Loucy (cell line): ENCODE measurements around the gene PPP2R2B.
"Not testable (repeated sequence)": the region's sequence is repeated elsewhere in the genome, so short reads cannot be mapped to it uniquely, and the experiment has no call there.

ENCODE experiments used
- H2AFZ ChIP-seq: fragments of 200-600 bp; sonication (generic); 2 replicates; pipeline ENCODE4 v1.6.0; 2016; ENCODE audit warnings: antibody characterized with exemption, mild to moderate bottlenecking, low read length, moderate library complexity
- H3F3A ChIP-seq: fragments of 200-600 bp; 2 replicates; pipeline ENCODE4 v1.6.0; 2016; ENCODE audit warnings: antibody characterized with exemption, low read depth, mild to moderate bottlenecking
- H3K27me3 ChIP-seq: fragments of 200-600 bp; sonication (generic); 2 replicates; pipeline ENCODE4 v1.6.1; 2014; ENCODE audit warnings: low read length, mild to moderate bottlenecking; ENCODE audit not compliant: insufficient read depth, poor library complexity, severe bottlenecking
- H3K36me3 ChIP-seq: fragments of 200-600 bp; sonication (generic); 2 replicates; pipeline ENCODE4 v1.6.1; 2016; ENCODE audit warnings: low read length; ENCODE audit not compliant: insufficient read depth
- H3K4me1 ChIP-seq: fragments of 200-600 bp; sonication (generic); 2 replicates; pipeline ENCODE4 v1.5.1; 2014; ENCODE audit warnings: low read length, mild to moderate bottlenecking; ENCODE audit not compliant: insufficient read depth, poor library complexity, severe bottlenecking
- H3K4me2 ChIP-seq: fragments of 200-600 bp; sonication (generic); 2 replicates; pipeline ENCODE4 v1.6.0; 2014; ENCODE audit warnings: antibody characterized with exemption, low read length, low read depth, mild to moderate bottlenecking; ENCODE audit not compliant: poor library complexity, severe bottlenecking
- H3K4me3 ChIP-seq: fragments of 200-600 bp; sonication (generic); 2 replicates; pipeline ENCODE4 v1.5.1; 2014; ENCODE audit warnings: low read length, mild to moderate bottlenecking, mixed read lengths; ENCODE audit not compliant: poor library complexity, severe bottlenecking
- H3K79me2 ChIP-seq: fragments of 200-600 bp; sonication (generic); 2 replicates; pipeline ENCODE4 v1.6.1; 2014; ENCODE audit warnings: low read length; ENCODE audit not compliant: insufficient read depth
- H3K9ac ChIP-seq: fragments of 200-600 bp; sonication (generic); 2 replicates; pipeline ENCODE4 v1.6.0; 2014; ENCODE audit warnings: mild to moderate bottlenecking, low read depth, low read length, moderate library complexity; ENCODE audit not compliant: poor library complexity, severe bottlenecking
- H3K9me2 ChIP-seq: fragments of 200-600 bp; sonication (generic); replicated peaks from 2 replicates; pipeline ENCODE4 v1.6.1; 2016; ENCODE audit warnings: low read depth, low read length, mixed read lengths
- H3K9me3 ChIP-seq: fragments of 200-600 bp; sonication (generic); 2 replicates; pipeline ENCODE4 v1.6.1; 2014; ENCODE audit warnings: mild to moderate bottlenecking, antibody characterized with exemption, low read length, low read depth; ENCODE audit not compliant: insufficient read depth
- H4K20me1 ChIP-seq: fragments of 200-600 bp; sonication (generic); 2 replicates; pipeline ENCODE4 v1.6.0; 2014; ENCODE audit warnings: antibody characterized with exemption, low read length, mild to moderate bottlenecking; ENCODE audit not compliant: insufficient read depth, poor library complexity, severe bottlenecking
- EZH2phosphoT487 ChIP-seq: fragments of 200-600 bp; IDR thresholded peaks from 2 replicates; pipeline ENCODE4 v1.6.1; 2018; ENCODE audit warnings: antibody characterized with exemption, mild to moderate bottlenecking, moderate library complexity, borderline replicate concordance
- TF ChIP-seq, protein P1 (sequence below): fragments of 200-600 bp; sonication (generic); conservative IDR thresholded peaks from 2 replicates; pipeline ENCODE4 v1.5.1; 2014; ENCODE audit warnings: mild to moderate bottlenecking, antibody characterized with exemption, low read length

Gene PPP2R2B

GRCh38 chr5:146560205-146560812, 318.2 kb downstream of the PPP2R2B start:
- Histone ChIP-seq H3K9me2 (no peaks in the 10 kb centered on the region), H4K20me1 (no peaks in the 10 kb centered on the region), H3F3A (no peaks in the 10 kb centered on the region), H3K27me3 (no peaks in the 10 kb centered on the region), H3K79me2 (no peaks in the 10 kb centered on the region), H2AFZ (no peak overlapping the region), H3K9ac (no peak overlapping the region), H3K9me3 (no peaks in the 10 kb centered on the region), H3K4me1 (no peaks in the 10 kb centered on the region), H3K4me2 (no peak overlapping the region), H3K36me3 (no peaks in the 10 kb centered on the region), H3K4me3 (no peak overlapping the region)
- TF ChIP-seq, protein P1, sequence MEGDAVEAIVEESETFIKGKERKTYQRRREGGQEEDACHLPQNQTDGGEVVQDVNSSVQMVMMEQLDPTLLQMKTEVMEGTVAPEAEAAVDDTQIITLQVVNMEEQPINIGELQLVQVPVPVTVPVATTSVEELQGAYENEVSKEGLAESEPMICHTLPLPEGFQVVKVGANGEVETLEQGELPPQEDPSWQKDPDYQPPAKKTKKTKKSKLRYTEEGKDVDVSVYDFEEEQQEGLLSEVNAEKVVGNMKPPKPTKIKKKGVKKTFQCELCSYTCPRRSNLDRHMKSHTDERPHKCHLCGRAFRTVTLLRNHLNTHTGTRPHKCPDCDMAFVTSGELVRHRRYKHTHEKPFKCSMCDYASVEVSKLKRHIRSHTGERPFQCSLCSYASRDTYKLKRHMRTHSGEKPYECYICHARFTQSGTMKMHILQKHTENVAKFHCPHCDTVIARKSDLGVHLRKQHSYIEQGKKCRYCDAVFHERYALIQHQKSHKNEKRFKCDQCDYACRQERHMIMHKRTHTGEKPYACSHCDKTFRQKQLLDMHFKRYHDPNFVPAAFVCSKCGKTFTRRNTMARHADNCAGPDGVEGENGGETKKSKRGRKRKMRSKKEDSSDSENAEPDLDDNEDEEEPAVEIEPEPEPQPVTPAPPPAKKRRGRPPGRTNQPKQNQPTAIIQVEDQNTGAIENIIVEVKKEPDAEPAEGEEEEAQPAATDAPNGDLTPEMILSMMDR = no peak
- no peak for TF ChIP-seq EZH2phosphoT487

DNA sequence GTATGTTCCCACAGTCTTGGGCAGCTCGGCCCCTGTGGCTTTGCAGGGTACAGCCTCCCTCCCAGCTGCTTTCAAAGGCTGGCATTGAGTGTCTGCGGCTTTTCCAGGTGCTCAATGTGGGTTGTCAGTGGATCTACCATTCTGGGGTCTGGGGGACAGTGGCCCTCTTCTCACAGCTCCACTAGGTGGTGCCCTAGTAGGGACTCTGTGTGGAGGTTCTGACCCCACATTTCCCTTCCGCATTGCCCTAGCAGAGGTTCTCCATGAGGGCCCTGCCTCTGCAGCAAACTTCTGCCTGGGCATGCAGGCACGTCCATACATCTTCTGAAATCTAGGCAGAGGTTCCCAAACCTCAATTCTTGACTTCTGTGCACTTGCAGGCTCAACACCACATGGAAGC, 321.7 kb downstream of the PPP2R2B start:
- not testable (repeated sequence) for H3K4me1 ChIP-seq, H3K9me3 ChIP-seq, H3K4me2 ChIP-seq, H3K4me3 ChIP-seq, H2AFZ ChIP-seq, H3K36me3 ChIP-seq, H3K27me3 ChIP-seq, H3K9me2 ChIP-seq, H3F3A ChIP-seq, H4K20me1 ChIP-seq, H3K9ac ChIP-seq, H3K79me2 ChIP-seq
- TF ChIP-seq, protein P1 = peak; percentile 28; the same call in 1 of the 2 replicates

- no peaks in the 10 kb centered on the region for H3K79me2 ChIP-seq
- no peaks in the 10 kb centered on the region for H3K9me3 ChIP-seq
- no peaks in the 10 kb centered on the region for H4K20me1 ChIP-seq
- H3K27me3 ChIP-seq = no peaks in the 10 kb centered on the region
- H3K4me2 ChIP-seq = no peak overlapping the region
- no peaks in the 10 kb centered on the region for H3K36me3 ChIP-seq
- H3K4me3 ChIP-seq = no peak overlapping the region
- H3F3A ChIP-seq = no peaks in the 10 kb centered on the region
- H3K9ac ChIP-seq = no peak overlapping the region
- TF ChIP-seq, protein P1 = no peak
- no peak for TF ChIP-seq EZH2phosphoT487
- H3K9me2 ChIP-seq = no peaks in the 10 kb centered on the region
- H2AFZ ChIP-seq = no peak overlapping the region
- H3K4me1 ChIP-seq = no peaks in the 10 kb centered on the region
Measured at GRCh38 chr5:146553446-146553845, 325.1 kb downstream of the PPP2R2B start.
